Measurements from ENCODE around the gene ZSCAN20. TPM values are rescaled to one million over a fixed set of nuclear protein-coding genes. Genes with fewer than 3 reads are reported as not detected.

The ZSCAN20 gene
- total and polyA plus RNA-seq, 9 of the 15 experiments (the other 6 are each of a cell fraction or from before 2014, with no cell fraction given) = 0.36 to 3.3 (median 2.0) TPM

GRCh38 chr1:33515607-33516006 lies 43.2 kb downstream of the ZSCAN20 start:
- in situ Hi-C loops (cut with MboI) = no loop called here
- no peak for ATAC-seq
- no peaks in the 10 kb centered on the region for H4K20me1 ChIP-seq (replicated peaks; ENCODE audit: control insufficient read depth, insufficient read depth, low read length)

More at GRCh38 chr1:33515607-33516006, 43.2 kb downstream of the ZSCAN20 start:
- POLR2A ChIA-PET = interaction anchor here (0.7 kb wide), 1 partner anchor 107 kb away, joined by 4 read pairs; no protein-coding TSS in a partner anchor
- H3K36me3 ChIP-seq (ENCODE audit: control insufficient read depth, insufficient read depth, low read length) = no peaks in the 10 kb centered on the region
- no peak overlapping the region for H3K4me3 ChIP-seq
- no peak overlapping the region for H3K9ac ChIP-seq (ENCODE audit: insufficient read depth in 1 of 2, low read depth in 2 of 2, low read length in 2 of 2)
- no peaks in the 10 kb centered on the region for H3K79me2 ChIP-seq (ENCODE audit: control insufficient read depth, insufficient read depth, low read length)
- CTCF ChIA-PET (ENCODE audit: low intra/inter-chr PET ratio) = no interaction called here
- WGBS (ENCODE audit: insufficient coverage, low coverage, missing lambda C conversion rate) = 0% methylated on average over 2 of the region's 2 CpGs
- no peak for FAIRE-seq
- intact Hi-C loops (cut with micrococcal nuclease) = loop anchor here (10.0 kb wide), 1 partner anchor 89 kb away; no protein-coding TSS in a partner anchor
- peaks cover 0 to 6% of the 10 kb centered on the region in 2 experiments; a peak in 2 of 5 replicates for H3K4me1 ChIP-seq (replicated peaks in 1 of 2; ENCODE audit: control insufficient read depth in 2 of 2, insufficient read depth in 2 of 2, low read length in 2 of 2)
- TF ChIP-seq KAT8 (IDR thresholded peaks at IDR 0.05; ENCODE audit: low read depth) (no peak), PCBP2 (IDR thresholded peaks at IDR 0.05; ENCODE audit: low read depth, low read length, poor library complexity, severe bottlenecking) (no peak), ZNF311 (CRISPR knock-in tag; IDR thresholded peaks at IDR 0.05) (no peak), ARID2 (IDR thresholded peaks at IDR 0.05) (no peak), DEAF1 (CRISPR knock-in tag; IDR thresholded peaks at IDR 0.05) (no peak), ZNF507 (tag; conservative IDR thresholded peaks at IDR 0.05) (no peak), ZNF785 (CRISPR knock-in tag; IDR thresholded peaks at IDR 0.05) (no peak), PHB (CRISPR knock-in tag; IDR thresholded peaks at IDR 0.05) (no peak), NFE2 (IDR thresholded peaks at IDR 0.05; ENCODE audit: low read depth) (no peak), SPI1 (IDR thresholded peaks at IDR 0.05; ENCODE audit: borderline replicate concordance, low read depth, low read length) (no peak), SAFB2 (IDR thresholded peaks at IDR 0.05; ENCODE audit: borderline replicate concordance, low read depth, low read length, severe bottlenecking) (no peak)
- TF ChIP-seq, protein P1, sequence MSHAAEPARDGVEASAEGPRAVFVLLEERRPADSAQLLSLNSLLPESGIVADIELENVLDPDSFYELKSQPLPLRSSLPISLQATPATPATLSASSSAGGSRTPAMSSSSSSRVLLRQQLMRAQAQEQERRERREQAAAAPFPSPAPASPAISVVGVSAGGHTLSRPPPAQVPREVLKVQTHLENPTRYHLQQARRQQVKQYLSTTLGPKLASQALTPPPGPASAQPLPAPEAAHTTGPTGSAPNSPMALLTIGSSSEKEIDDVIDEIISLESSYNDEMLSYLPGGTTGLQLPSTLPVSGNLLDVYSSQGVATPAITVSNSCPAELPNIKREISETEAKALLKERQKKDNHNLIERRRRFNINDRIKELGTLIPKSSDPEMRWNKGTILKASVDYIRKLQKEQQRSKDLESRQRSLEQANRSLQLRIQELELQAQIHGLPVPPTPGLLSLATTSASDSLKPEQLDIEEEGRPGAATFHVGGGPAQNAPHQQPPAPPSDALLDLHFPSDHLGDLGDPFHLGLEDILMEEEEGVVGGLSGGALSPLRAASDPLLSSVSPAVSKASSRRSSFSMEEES (CRISPR knock-in tag; IDR thresholded peaks at IDR 0.05) = no peak
- H3K9me1 ChIP-seq (ENCODE audit: control insufficient read depth, insufficient read depth, low read length) = no peaks in the 10 kb centered on the region
- no peak for DNase-seq (ENCODE audit: extremely low read depth in 1 of 4, low spot score in 3 of 4)
- no peak overlapping the region for H3K27ac ChIP-seq (ENCODE audit: extremely low read depth, low read depth, low read length)
- H3K9me3 ChIP-seq (replicated peaks; ENCODE audit: control insufficient read depth, insufficient read depth, low read depth, low read length) = no peaks in the 10 kb centered on the region
- no TSS peak for BruUV-seq (replicated peaks)
- H3K4me2 ChIP-seq (ENCODE audit: insufficient read depth, low read length) = no peak overlapping the region
- H2AFZ ChIP-seq (ENCODE audit: low read depth, low read length) = no peak overlapping the region
- peaks cover 41 to 58% of the 10 kb centered on the region in 2 experiments for H3K27me3 ChIP-seq (ENCODE audit: control insufficient read depth in 2 of 2, insufficient read depth in 2 of 2, low read length in 2 of 2)

Data from K562 (cell line).